ENCODE results near the gene ADD2.

The ADD2 gene

DNA sequence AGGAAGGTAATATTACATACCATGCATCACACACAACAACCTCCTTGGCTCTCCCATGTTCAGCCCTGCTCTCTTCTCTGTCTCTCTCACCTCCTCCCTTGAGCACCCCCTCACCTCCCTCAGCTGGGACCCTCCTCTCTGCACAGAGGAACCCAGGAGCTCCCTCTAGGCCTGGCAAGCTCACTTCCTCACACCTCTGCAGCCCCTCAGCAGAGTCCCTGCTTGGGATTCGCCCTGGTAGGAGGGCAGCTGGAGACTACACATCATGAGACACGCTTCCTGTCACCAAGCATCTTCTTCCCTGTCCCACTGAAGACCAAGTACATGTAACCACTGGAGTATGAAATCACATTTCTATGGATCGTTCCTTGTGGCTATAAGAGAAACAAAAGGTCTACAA, 51.0 kb downstream of the ADD2 start:
- no peak for DNase-seq (ENCODE audit: low read depth)
- TF ChIP-seq, protein P1, sequence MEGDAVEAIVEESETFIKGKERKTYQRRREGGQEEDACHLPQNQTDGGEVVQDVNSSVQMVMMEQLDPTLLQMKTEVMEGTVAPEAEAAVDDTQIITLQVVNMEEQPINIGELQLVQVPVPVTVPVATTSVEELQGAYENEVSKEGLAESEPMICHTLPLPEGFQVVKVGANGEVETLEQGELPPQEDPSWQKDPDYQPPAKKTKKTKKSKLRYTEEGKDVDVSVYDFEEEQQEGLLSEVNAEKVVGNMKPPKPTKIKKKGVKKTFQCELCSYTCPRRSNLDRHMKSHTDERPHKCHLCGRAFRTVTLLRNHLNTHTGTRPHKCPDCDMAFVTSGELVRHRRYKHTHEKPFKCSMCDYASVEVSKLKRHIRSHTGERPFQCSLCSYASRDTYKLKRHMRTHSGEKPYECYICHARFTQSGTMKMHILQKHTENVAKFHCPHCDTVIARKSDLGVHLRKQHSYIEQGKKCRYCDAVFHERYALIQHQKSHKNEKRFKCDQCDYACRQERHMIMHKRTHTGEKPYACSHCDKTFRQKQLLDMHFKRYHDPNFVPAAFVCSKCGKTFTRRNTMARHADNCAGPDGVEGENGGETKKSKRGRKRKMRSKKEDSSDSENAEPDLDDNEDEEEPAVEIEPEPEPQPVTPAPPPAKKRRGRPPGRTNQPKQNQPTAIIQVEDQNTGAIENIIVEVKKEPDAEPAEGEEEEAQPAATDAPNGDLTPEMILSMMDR (conservative IDR thresholded peaks at IDR 0.05; ENCODE audit: low read depth, low read length), result no peak
- H3K4me3 ChIP-seq (ENCODE audit: low read length), result no peak overlapping the region

DNA sequence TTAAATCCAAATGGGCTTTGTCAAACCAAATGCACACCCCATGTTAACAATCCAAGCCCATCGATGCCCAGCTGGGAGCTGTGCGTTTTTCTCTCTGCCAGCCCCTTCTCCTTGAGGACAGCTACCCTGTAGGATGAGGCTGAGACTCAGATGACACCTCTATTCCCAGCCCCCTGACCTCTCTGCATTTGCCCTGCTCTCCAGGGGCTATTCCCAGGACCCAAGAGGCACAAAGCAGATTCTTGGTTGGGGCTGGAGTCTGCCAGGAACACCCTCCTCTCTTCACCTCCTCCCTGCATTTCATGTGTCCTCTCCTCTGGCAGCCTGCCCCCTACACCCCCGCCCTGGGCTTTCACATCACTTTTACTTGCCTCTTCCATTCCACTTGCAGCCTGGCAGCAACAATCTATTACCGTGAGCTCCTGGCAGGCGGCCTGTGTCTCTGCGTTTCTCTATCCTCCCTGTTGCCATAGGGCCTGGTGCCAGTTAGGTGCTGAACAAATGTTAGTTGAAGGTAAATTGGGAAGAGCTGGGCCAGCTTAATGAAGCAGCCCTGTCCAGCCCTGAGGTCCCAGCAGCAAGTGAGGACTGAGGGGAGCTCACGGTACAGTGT, 51.8 kb downstream of the ADD2 start:
- no peak for DNase-seq (ENCODE audit: low read depth)
- H3K4me3 ChIP-seq (ENCODE audit: low read length), result no peak overlapping the region
- TF ChIP-seq, protein P1 (conservative IDR thresholded peaks at IDR 0.05; ENCODE audit: low read depth, low read length), result no peak

DNA sequence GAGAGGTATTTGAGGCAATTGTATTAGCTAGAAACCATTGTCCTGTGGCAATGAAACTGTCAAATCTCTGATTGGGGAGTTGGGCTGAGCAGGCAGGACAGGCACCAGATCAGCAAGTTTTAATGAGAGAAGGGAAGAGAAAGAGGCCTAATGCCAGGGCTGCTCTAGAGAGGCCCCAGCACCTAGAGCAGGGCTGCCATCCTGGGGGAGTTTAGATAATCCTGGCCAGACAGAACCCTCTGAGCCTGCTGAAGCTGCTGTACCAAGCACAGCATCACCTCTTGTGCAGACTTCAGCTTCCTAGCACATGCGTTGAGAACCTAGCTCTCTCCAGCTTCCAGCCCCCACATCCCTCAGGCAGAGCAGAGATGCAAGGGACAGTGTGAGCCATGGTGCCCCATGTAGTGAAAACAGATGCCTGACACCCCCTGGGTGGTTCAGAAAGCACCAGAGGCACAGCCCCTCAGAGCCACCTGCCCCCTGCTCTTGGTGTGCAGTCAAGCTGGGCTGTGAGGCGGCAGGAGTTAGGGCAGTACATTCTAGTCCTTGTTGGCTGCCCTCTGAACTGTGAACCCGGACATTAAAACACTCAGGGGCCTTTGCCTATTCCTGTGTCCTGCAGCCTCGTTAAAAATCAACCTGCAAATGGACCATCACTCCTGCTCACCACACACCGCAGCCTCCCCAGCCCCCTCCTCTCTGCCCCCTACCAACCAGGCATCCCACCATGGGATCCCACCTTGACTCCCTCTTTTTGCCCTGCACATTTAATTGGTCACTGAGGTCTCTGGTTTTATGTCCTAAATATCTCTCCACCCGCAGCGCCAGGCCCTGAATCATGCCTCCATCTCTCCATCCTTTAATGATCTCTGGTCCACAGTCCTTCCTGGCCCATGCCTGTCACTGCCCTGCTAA, 52.7 kb downstream of the ADD2 start:
- TF ChIP-seq, protein P1 (conservative IDR thresholded peaks at IDR 0.05; ENCODE audit: low read depth, low read length), result no peak

DNA sequence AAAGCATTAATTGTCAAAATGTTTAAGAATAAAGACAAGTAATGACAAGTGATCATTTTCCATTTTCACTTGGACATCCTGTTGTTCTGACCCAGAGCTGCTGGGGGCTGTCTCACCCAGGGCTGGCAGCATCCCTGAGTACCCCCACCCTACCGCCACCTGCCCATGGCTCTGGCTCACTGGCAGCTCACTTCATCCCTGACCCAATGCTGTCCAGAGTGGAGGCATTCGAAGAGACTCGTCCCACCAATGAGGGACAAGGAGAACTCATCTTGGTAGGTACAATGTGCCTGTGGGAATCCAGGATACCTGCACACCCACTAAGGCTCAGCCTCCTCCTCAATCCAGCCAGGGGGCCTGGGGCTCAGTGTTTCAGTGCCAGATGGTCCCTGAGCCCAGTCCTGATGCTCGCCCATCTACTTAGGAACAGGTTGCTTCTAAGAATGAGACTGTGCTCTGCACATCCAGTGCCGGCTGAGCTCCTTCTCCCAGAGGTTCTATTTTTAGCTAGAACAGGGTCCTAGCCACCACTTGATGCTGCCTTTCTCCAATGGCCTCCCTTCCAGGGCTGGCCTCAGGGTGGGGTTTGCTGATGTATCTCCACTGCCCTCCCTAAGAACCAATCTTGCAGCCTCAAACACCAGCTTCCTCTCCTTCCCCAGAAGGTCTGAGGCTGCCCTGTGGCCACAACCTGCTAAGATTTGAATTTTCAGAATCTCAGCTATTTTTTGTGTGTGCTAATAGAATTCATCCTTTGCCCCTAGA, 53.7 kb downstream of the ADD2 start:
- no peak overlapping the region for H3K4me3 ChIP-seq (ENCODE audit: low read length)
- TF ChIP-seq, protein P1 (conservative IDR thresholded peaks at IDR 0.05; ENCODE audit: low read depth, low read length), result no peak
- no peak for DNase-seq (ENCODE audit: low read depth)

More for the DNA sequence above, 52.7 kb downstream of the ADD2 start:
- H3K4me3 ChIP-seq (ENCODE audit: low read length), result no peak overlapping the region
- DNase-seq (ENCODE audit: low read depth), result no peak

DNA sequence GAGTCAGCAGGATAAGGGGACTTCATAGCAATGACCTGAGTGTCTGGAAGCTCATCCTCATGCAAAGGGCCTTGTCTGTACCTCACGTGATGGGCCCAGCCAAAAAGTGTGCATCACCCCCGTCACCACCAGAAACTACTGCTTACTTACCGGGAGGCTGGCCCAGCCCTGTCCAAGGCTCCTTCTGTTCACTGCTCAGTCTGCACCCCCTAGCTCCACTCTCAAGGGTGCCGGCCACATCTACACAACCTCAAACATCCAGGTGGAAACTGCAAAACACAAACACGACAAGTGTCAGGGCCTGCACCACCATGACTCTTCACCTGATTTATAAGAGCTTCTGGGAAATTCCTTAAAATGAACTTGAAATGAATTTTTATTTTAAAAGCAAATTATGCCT, 55.1 kb downstream of the ADD2 start:
- H3K4me3 ChIP-seq (ENCODE audit: low read length), result no peak overlapping the region
- TF ChIP-seq, protein P1 (conservative IDR thresholded peaks at IDR 0.05; ENCODE audit: low read depth, low read length), result no peak
- no peak for DNase-seq (ENCODE audit: low read depth)

DNA sequence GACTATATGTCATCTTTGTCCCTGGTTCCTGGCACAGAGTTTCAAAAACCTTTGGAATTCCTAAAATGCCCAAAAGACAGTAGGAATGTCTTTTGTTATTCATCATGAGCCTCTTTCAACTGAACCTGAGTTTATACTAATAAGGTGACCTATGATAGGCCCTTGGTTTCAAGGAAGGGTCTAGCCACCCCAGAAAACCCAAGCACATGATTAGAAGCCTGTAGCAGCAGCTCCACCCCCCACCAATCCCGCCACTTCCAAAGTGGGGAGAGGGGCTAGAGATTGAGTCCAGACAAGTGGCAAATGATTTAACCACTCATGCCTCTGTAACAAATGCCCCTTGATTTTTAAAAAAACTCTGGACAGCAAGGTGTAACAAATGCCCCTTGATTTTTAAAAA, 56.8 kb downstream of the ADD2 start:
- TF ChIP-seq, protein P1 (conservative IDR thresholded peaks at IDR 0.05; ENCODE audit: low read depth, low read length), result no peak
- H3K4me3 ChIP-seq (ENCODE audit: low read length), result no peak overlapping the region
- DNase-seq (ENCODE audit: low read depth), result no peak

All from retinal pigment epithelial cell (primary cell).